GM12892 (cell line): ENCODE results near the gene CARTPT.
A peak's percentile ranks its signal among the peaks of the same experiment; 100 is the strongest.

Experiments used
- DNase-seq: peaks from one replicate; pipeline ENCODE4 v3.0.0; 2011; ENCODE audit not compliant: insufficient read length
- FAIRE-seq: peaks from 2 replicates; lab custom pipeline; 2011; peaks lifted over from hg19 to GRCh38; lab: Jason Lieb, UNC
- POLR2A ChIP-seq: IDR thresholded peaks from 2 replicates; pipeline ENCODE4 v1.6.1; 2011; ENCODE audit warnings: low read depth, low read length, control low read depth
- POLR2AphosphoS5 ChIP-seq: IDR thresholded peaks from 2 replicates; pipeline ENCODE4 v1.6.1; 2011; ENCODE audit warnings: low read depth, low read length, control low read depth
- TAF1 ChIP-seq: IDR thresholded peaks from 2 replicates; pipeline ENCODE4 v1.6.1; 2011; ENCODE audit warnings: low read depth, mild to moderate bottlenecking, control low read depth, low read length, borderline replicate concordance

CARTPT gene

GRCh38 chr5:71738662-71739361 lies 19.7 kb downstream of the CARTPT start:
- FAIRE-seq (peak; percentile 80), DNase-seq (no peak)
- TF ChIP-seq POLR2AphosphoS5 (no peak), TAF1 (no peak), POLR2A (no peak)

- FAIRE-seq = peak; percentile 82
- TF ChIP-seq POLR2A = no peak
- TF ChIP-seq TAF1 = no peak
- no peak for TF ChIP-seq POLR2AphosphoS5
- no peak for DNase-seq
These were observed 21.1 kb downstream of the CARTPT start for GRCh38 chr5:71740015-71740753.

GRCh38 chr5:71743155-71743554 lies 24.1 kb downstream of the CARTPT start:
- no peak for DNase-seq
- TF ChIP-seq TAF1 (no peak), POLR2AphosphoS5 (no peak), POLR2A (no peak)
- FAIRE-seq = no peak

GRCh38 chr5:71744009-71744790 lies 25.1 kb downstream of the CARTPT start:
- DNase-seq = no peak
- TF ChIP-seq POLR2AphosphoS5 = no peak
- FAIRE-seq = no peak

GRCh38 chr5:71747182-71747581 lies 28.1 kb downstream of the CARTPT start:
- FAIRE-seq = no peak
- no peak for DNase-seq
- TF ChIP-seq POLR2A = no peak
- no peak for TF ChIP-seq POLR2AphosphoS5
- no peak for TF ChIP-seq TAF1

- DNase-seq (no peak), FAIRE-seq (no peak)
- TF ChIP-seq POLR2AphosphoS5 = no peak
- no peak for TF ChIP-seq TAF1
- TF ChIP-seq POLR2A = no peak
These were observed 29.3 kb downstream of the CARTPT start for GRCh38 chr5:71748360-71748759.

GRCh38 chr5:71751422-71751821 lies 32.3 kb downstream of the CARTPT start:
- FAIRE-seq (no peak), DNase-seq (no peak)
- no peak for TF ChIP-seq POLR2AphosphoS5
- no peak for TF ChIP-seq TAF1
- TF ChIP-seq POLR2A = no peak

GRCh38 chr5:71752441-71753190 lies 33.5 kb downstream of the CARTPT start:
- FAIRE-seq (no peak), DNase-seq (no peak)
- TF ChIP-seq TAF1 (no peak), POLR2AphosphoS5 (no peak), POLR2A (no peak)

- peak; percentile 70 for FAIRE-seq
- TF ChIP-seq POLR2AphosphoS5 (no peak), TAF1 (no peak), POLR2A (no peak)
These were observed 38.8 kb downstream of the CARTPT start for GRCh38 chr5:71757590-71758543.

GRCh38 chr5:71762826-71763225 lies 43.8 kb downstream of the CARTPT start:
- no peak for DNase-seq
- FAIRE-seq = no peak
- TF ChIP-seq TAF1 = no peak
- TF ChIP-seq POLR2AphosphoS5 = no peak
- TF ChIP-seq POLR2A = no peak

More at GRCh38 chr5:71757590-71758543, 38.8 kb downstream of the CARTPT start:
- no peak for DNase-seq

- no peak for TF ChIP-seq POLR2A
- no peak for TF ChIP-seq POLR2AphosphoS5
- no peak for TF ChIP-seq TAF1
- DNase-seq = no peak
- no peak for FAIRE-seq
These were observed 48.6 kb downstream of the CARTPT start for GRCh38 chr5:71767661-71768060.
